Measurements from ENCODE around the gene SPRTN. TPM values are rescaled to one million over a fixed set of nuclear protein-coding genes. Genes with fewer than 3 reads are reported as not detected.
A peak's percentile ranks its signal among the peaks of the same experiment; 100 is the strongest.

The SPRTN gene
- total RNA-seq, 1 donor from 2014 or later = 10.6 TPM

- no peak for DNase-seq (ENCODE audit: low read depth)
- Histone ChIP-seq H3K36me3 (ENCODE audit: control insufficient read depth, insufficient read depth, low read length) (no peaks in the 10 kb centered on the region), H3K27me3 (ENCODE audit: control insufficient read depth, insufficient read depth, low read length) (no peaks in the 10 kb centered on the region), H3K4me3 (ENCODE audit: low read depth, low read length) (no peak overlapping the region)
- TF ChIP-seq CTCF (IDR thresholded peaks at IDR 0.05; ENCODE audit: insufficient read depth, low read length, poor library complexity, severe bottlenecking) = no peak
These were observed 5.3 kb upstream of the SPRTN start for GRCh38 chr1:231332761-231333160.

- no peaks in the 10 kb centered on the region for H3K27me3 ChIP-seq (ENCODE audit: control insufficient read depth, insufficient read depth, low read length)
- H3K4me3 ChIP-seq (ENCODE audit: low read depth, low read length) = peak overlapping the region; percentile 24
- no peak for DNase-seq (ENCODE audit: low read depth)
- TF ChIP-seq CTCF (IDR thresholded peaks at IDR 0.05; ENCODE audit: insufficient read depth, low read length, poor library complexity, severe bottlenecking) = no peak
- H3K36me3 ChIP-seq (ENCODE audit: control insufficient read depth, insufficient read depth, low read length) = no peaks in the 10 kb centered on the region
These were observed 3.9 kb upstream of the SPRTN start for GRCh38 chr1:231334079-231334666.

GRCh38 chr1:231334952-231335351 lies 3.1 kb upstream of the SPRTN start:
- no peak for DNase-seq (ENCODE audit: low read depth)
- TF ChIP-seq CTCF (IDR thresholded peaks at IDR 0.05; ENCODE audit: insufficient read depth, low read length, poor library complexity, severe bottlenecking) = no peak
- Histone ChIP-seq H3K4me3 (ENCODE audit: low read depth, low read length) (peak overlapping the region; percentile 9), H3K36me3 (ENCODE audit: control insufficient read depth, insufficient read depth, low read length) (no peaks in the 10 kb centered on the region), H3K27me3 (ENCODE audit: control insufficient read depth, insufficient read depth, low read length) (no peaks in the 10 kb centered on the region)

GRCh38 chr1:231335663-231336602 lies 2.2 kb upstream of the SPRTN start:
- Histone ChIP-seq H3K36me3 (ENCODE audit: control insufficient read depth, insufficient read depth, low read length) (no peaks in the 10 kb centered on the region), H3K27me3 (ENCODE audit: control insufficient read depth, insufficient read depth, low read length) (no peaks in the 10 kb centered on the region), H3K4me3 (ENCODE audit: low read depth, low read length) (peak overlapping the region; percentile 93)
- TF ChIP-seq CTCF (IDR thresholded peaks at IDR 0.05; ENCODE audit: insufficient read depth, low read length, poor library complexity, severe bottlenecking) = no peak
- DNase-seq (ENCODE audit: low read depth) = no peak

GRCh38 chr1:231337043-231337471 lies 1.0 kb upstream of the SPRTN start:
- TF ChIP-seq CTCF (IDR thresholded peaks at IDR 0.05; ENCODE audit: insufficient read depth, low read length, poor library complexity, severe bottlenecking) = no peak
- H3K4me3 ChIP-seq (ENCODE audit: low read depth, low read length) = peak overlapping the region; percentile 93
- no peaks in the 10 kb centered on the region for H3K27me3 ChIP-seq (ENCODE audit: control insufficient read depth, insufficient read depth, low read length)
- DNase-seq (ENCODE audit: low read depth) = no peak
- H3K36me3 ChIP-seq (ENCODE audit: control insufficient read depth, insufficient read depth, low read length) = no peaks in the 10 kb centered on the region
